H9 (cell line): ENCODE data around the gene ZNF423. TPM values are rescaled to one million over a fixed set of nuclear protein-coding genes. Genes with fewer than 3 reads are reported as not detected.
A peak's percentile ranks its signal among the peaks of the same experiment; 100 is the strongest.

Experiments used
- DNase-seq: peaks from one replicate; pipeline ENCODE4 v3.0.0-alpha.2; 2017
- H2AFZ ChIP-seq: one replicate; pipeline ENCODE4 v1.6.1; 2013; ENCODE audit warnings: mild to moderate bottlenecking, low read length, control low read depth, moderate library complexity
- H2AK5ac ChIP-seq: 2 replicates; pipeline ENCODE4 v1.6.1; 2013; ENCODE audit warnings: low read length, control low read depth, mixed read lengths; ENCODE audit not compliant: insufficient read length
- H2BK120ac ChIP-seq: one replicate; pipeline ENCODE4 v1.6.1; 2013; ENCODE audit warnings: low read depth, mild to moderate bottlenecking, low read length, control low read depth, inconsistent platforms; ENCODE audit not compliant: poor library complexity, severe bottlenecking
- H2BK12ac ChIP-seq: 2 replicates; pipeline ENCODE4 v1.6.1; 2013; ENCODE audit warnings: low read length, control low read depth, mixed read lengths, low read depth; ENCODE audit not compliant: insufficient read length
- H2BK15ac ChIP-seq: 2 replicates; pipeline ENCODE4 v1.6.1; 2013; ENCODE audit warnings: low read depth, low read length, control low read depth
- H2BK20ac ChIP-seq: one replicate; pipeline ENCODE4 v1.6.1; 2013; ENCODE audit warnings: low read depth, mild to moderate bottlenecking, low read length, control low read depth, inconsistent platforms; ENCODE audit not compliant: poor library complexity, severe bottlenecking
- H2BK5ac ChIP-seq: 2 replicates; pipeline ENCODE4 v1.6.1; 2013; ENCODE audit warnings: low read length, control low read depth, mixed read lengths; ENCODE audit not compliant: insufficient read length
- H3K14ac ChIP-seq: 2 replicates; pipeline ENCODE4 v1.6.1; 2013; ENCODE audit warnings: low read length, control low read depth; ENCODE audit not compliant: insufficient read depth
- H3K18ac ChIP-seq: 2 replicates; pipeline ENCODE4 v1.6.1; 2013; ENCODE audit warnings: low read depth, mild to moderate bottlenecking, mixed read lengths, low read length, control low read depth; ENCODE audit not compliant: insufficient read length
- H3K23ac ChIP-seq: 2 replicates; pipeline ENCODE4 v1.6.1; 2013; ENCODE audit warnings: low read length, control low read depth, mixed read lengths, low read depth; ENCODE audit not compliant: insufficient read length
- H3K23me2 ChIP-seq: 2 replicates; pipeline ENCODE4 v1.6.1; 2013; ENCODE audit warnings: low read depth, mild to moderate bottlenecking, mixed read lengths, low read length, control low read depth; ENCODE audit not compliant: insufficient read length, poor library complexity, severe bottlenecking
- H3K27ac ChIP-seq: 2 replicates; pipeline ENCODE4 v1.5.1; 2013; ENCODE audit warnings: low read length, control low read depth, mixed read lengths, low read depth; ENCODE audit not compliant: insufficient read length
- H3K27me3 ChIP-seq: 2 replicates; pipeline ENCODE4 v1.6.1; 2013; ENCODE audit warnings: low read length, control low read depth, inconsistent platforms; ENCODE audit not compliant: insufficient read depth
- H3K4ac ChIP-seq: 2 replicates; pipeline ENCODE4 v1.6.1; 2013; ENCODE audit warnings: low read depth, mild to moderate bottlenecking, control low read depth, inconsistent platforms, low read length, moderate library complexity
- H3K4me1 ChIP-seq: 2 replicates; pipeline ENCODE4 v1.6.1; 2013; ENCODE audit warnings: low read length, control low read depth, inconsistent platforms; ENCODE audit not compliant: insufficient read depth
- H3K4me2 ChIP-seq: 2 replicates; pipeline ENCODE4 v1.6.1; 2013; ENCODE audit warnings: low read length, control low read depth, mixed read lengths; ENCODE audit not compliant: insufficient read length, insufficient read depth
- H3K56ac ChIP-seq: 2 replicates; pipeline ENCODE4 v1.6.1; 2013; ENCODE audit warnings: low read depth, mild to moderate bottlenecking, mixed read lengths, low read length, control low read depth; ENCODE audit not compliant: insufficient read length
- H3K79me1 ChIP-seq: 2 replicates; pipeline ENCODE4 v1.6.1; 2013; ENCODE audit warnings: low read depth, mild to moderate bottlenecking, moderate library complexity, low read length, control low read depth, inconsistent platforms; ENCODE audit not compliant: insufficient read depth, poor library complexity, severe bottlenecking
- H3K79me2 ChIP-seq: 2 replicates; pipeline ENCODE4 v1.6.1; 2013; ENCODE audit warnings: low read length, control low read depth, inconsistent platforms; ENCODE audit not compliant: insufficient read depth
- H3K9ac ChIP-seq: 2 replicates; pipeline ENCODE4 v1.6.1; 2013; ENCODE audit warnings: low read length, control low read depth, mixed read lengths; ENCODE audit not compliant: insufficient read length; ENCODE audit errors: extremely low read depth
- H3K9me3 ChIP-seq: one replicate; pipeline ENCODE4 v1.6.1; 2013; ENCODE audit warnings: low read depth, low read length, inconsistent platforms; ENCODE audit not compliant: control insufficient read depth
- H3T11ph ChIP-seq: one replicate; pipeline ENCODE4 v1.6.1; 2013; ENCODE audit warnings: mild to moderate bottlenecking, low read length, control low read depth, inconsistent platforms
- H4K20me1 ChIP-seq: one replicate; pipeline ENCODE4 v1.6.1; 2013; ENCODE audit not compliant: control insufficient read depth, insufficient read length, insufficient read depth
- H4K5ac ChIP-seq: 2 replicates; pipeline ENCODE4 v1.6.1; 2013; ENCODE audit warnings: low read depth, mild to moderate bottlenecking, mixed read lengths, low read length, control low read depth; ENCODE audit not compliant: insufficient read length
- H4K8ac ChIP-seq: replicated peaks from 2 replicates; pipeline ENCODE4 v1.6.1; 2013; ENCODE audit warnings: low read length, control low read depth, mixed read lengths, low read depth; ENCODE audit not compliant: insufficient read length
- H4K91ac ChIP-seq: 2 replicates; pipeline ENCODE4 v1.6.1; 2013; ENCODE audit warnings: low read depth, mild to moderate bottlenecking, moderate library complexity, mixed read lengths, low read length, control low read depth; ENCODE audit not compliant: insufficient read length
- H3K27ac Mint-ChIP-seq, 3 experiments: 2 replicates in 2 of 3; 3 replicates in 1 of 3; pipeline ENCODE4 v1.8.0; 2020 to 2021; ENCODE audit warnings: mixed read lengths in 3 of 3, mild to moderate bottlenecking in 1 of 3, moderate library complexity in 1 of 3
- H3K27me3 Mint-ChIP-seq: 2 replicates; pipeline ENCODE4 v1.8.0; 2021; ENCODE audit warnings: low read depth, mild to moderate bottlenecking, moderate library complexity, mixed read lengths
- H3K36me3 Mint-ChIP-seq, 3 experiments: 2 replicates in 2 of 3; 3 replicates in 1 of 3; pipeline ENCODE4 v1.8.0; 2020 to 2021; ENCODE audit warnings: low read depth in 3 of 3, mixed read lengths in 3 of 3; ENCODE audit not compliant: insufficient read depth in 1 of 3
- H3K4me1 Mint-ChIP-seq, 2 experiments: 2 replicates each; pipeline ENCODE4 v1.8.0; 2020; ENCODE audit warnings: mixed read lengths in 2 of 2
- H3K4me3 Mint-ChIP-seq, 2 experiments: 2 replicates in 1 of 2; 3 replicates in 1 of 2; pipeline ENCODE4 v1.8.0; 2020 to 2021; ENCODE audit warnings: mild to moderate bottlenecking in 2 of 2, mixed read lengths in 2 of 2, moderate library complexity in 1 of 2
- H3K9me3 Mint-ChIP-seq, 2 experiments: 2 replicates in 1 of 2; 3 replicates in 1 of 2; pipeline ENCODE4 v1.8.0; 2020; ENCODE audit warnings: mild to moderate bottlenecking in 2 of 2, mixed read lengths in 2 of 2, moderate library complexity in 1 of 2
- WGBS: extraction: QIAGEN DNeasy Blood & Tissue Kit; methylation state at CpG from one replicate; pipeline ENCODE4 v1.1.7; 2013; ENCODE audit warnings: missing lambda C conversion rate, low lambda C conversion rate, mixed read lengths; ENCODE audit not compliant: insufficient read length; ENCODE audit errors: extremely low coverage; 5-methylcytosine and 5-hydroxymethylcytosine counted together
- total RNA-seq: library from RNA; stranded (reverse); gene quantifications from 2 replicates; pipeline ENCODE4 v1.2.1, GENCODE V29; 2021
- TF ChIP-seq, protein P1 (sequence below): fragments of 200-600 bp; sonication (generic); conservative IDR thresholded peaks from 3 replicates; pipeline ENCODE4 v1.8.0; 2021; ENCODE audit warnings: antibody characterized with exemption, mild to moderate bottlenecking

The ZNF423 gene
- total RNA-seq, 1 experiment from 2014 or later, result 51.5 TPM

DNA sequence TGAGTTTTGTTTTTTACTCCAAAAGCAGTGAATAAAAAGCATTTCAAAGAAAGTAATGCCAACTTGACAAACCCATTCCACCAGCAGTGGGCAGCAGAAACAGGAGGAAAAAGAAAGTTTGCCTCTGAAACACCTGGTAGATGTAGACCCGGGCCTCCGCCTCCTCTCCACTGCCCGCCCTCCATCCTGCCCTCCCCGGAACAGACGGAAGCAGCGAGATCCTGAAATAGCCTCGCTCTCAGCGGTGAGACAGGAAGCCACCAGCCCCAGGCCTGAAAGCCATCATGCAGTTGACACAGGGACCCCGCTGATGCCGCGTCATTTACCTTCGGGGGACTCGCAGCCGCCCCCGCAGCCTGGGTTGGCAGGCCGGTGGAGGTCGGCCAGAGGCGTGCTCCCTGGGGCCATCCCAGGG lies 414.5 kb downstream of the ZNF423 start:
- Mint-ChIP-seq H3K27me3 (peaks cover 13% of the 10 kb centered on the region), H3K36me3 (no peaks in the 10 kb centered on the region), H3K4me3 (no peak overlapping the region; a peak in 2 of 5 replicates), H3K4me1 (peaks cover 55 to 60% of the 10 kb centered on the region in 2 experiments), H3K27ac (no peak overlapping the region), H3K9me3 (no peaks in the 10 kb centered on the region; a peak in 1 of 5 replicates)
- WGBS, result no CpG with 5 or more reads among the region's 18 CpGs
- no peak overlapping the region for H4K5ac ChIP-seq
- DNase-seq, result peak; percentile 87
- H3K9ac ChIP-seq, result no peak overlapping the region
- H2BK120ac ChIP-seq, result no peak overlapping the region
- no peaks in the 10 kb centered on the region for H4K20me1 ChIP-seq
- H3K27ac ChIP-seq, result no peak overlapping the region
- no peak overlapping the region for H2BK12ac ChIP-seq
- H3K4ac ChIP-seq, result no peak overlapping the region
- H2BK5ac ChIP-seq, result no peak overlapping the region
- H2BK20ac ChIP-seq, result no peak overlapping the region
- no peak overlapping the region for H2AFZ ChIP-seq
- no peak overlapping the region for H2BK15ac ChIP-seq
- H3K79me1 ChIP-seq, result no peaks in the 10 kb centered on the region
- no peak overlapping the region for H3T11ph ChIP-seq
- H3K18ac ChIP-seq, result peak overlapping the region; percentile 1
- no peak overlapping the region for H2AK5ac ChIP-seq
- TF ChIP-seq, protein P1, sequence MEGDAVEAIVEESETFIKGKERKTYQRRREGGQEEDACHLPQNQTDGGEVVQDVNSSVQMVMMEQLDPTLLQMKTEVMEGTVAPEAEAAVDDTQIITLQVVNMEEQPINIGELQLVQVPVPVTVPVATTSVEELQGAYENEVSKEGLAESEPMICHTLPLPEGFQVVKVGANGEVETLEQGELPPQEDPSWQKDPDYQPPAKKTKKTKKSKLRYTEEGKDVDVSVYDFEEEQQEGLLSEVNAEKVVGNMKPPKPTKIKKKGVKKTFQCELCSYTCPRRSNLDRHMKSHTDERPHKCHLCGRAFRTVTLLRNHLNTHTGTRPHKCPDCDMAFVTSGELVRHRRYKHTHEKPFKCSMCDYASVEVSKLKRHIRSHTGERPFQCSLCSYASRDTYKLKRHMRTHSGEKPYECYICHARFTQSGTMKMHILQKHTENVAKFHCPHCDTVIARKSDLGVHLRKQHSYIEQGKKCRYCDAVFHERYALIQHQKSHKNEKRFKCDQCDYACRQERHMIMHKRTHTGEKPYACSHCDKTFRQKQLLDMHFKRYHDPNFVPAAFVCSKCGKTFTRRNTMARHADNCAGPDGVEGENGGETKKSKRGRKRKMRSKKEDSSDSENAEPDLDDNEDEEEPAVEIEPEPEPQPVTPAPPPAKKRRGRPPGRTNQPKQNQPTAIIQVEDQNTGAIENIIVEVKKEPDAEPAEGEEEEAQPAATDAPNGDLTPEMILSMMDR, result peak; percentile 58
- no peak overlapping the region for H3K56ac ChIP-seq
- H4K8ac ChIP-seq, result no peak overlapping the region
- no peak overlapping the region for H3K23ac ChIP-seq
- no peak overlapping the region for H3K4me2 ChIP-seq
- H3K79me2 ChIP-seq, result no peaks in the 10 kb centered on the region
- no peak overlapping the region for H4K91ac ChIP-seq
- no peaks in the 10 kb centered on the region for H3K23me2 ChIP-seq
- H3K27me3 ChIP-seq, result no peaks in the 10 kb centered on the region
- no peaks in the 10 kb centered on the region for H3K9me3 ChIP-seq
- H3K14ac ChIP-seq, result no peak overlapping the region; the same call in 1 of the 2 replicates
- H3K4me1 ChIP-seq, result peaks cover 15% of the 10 kb centered on the region
